Naive B cell (primary cell): ENCODE measurements around the gene NADK2. TPM values are rescaled to one million over a fixed set of nuclear protein-coding genes. Genes with fewer than 3 reads are reported as not detected.

ENCODE experiments used
- polyA plus RNA-seq, 6 donors: library from polyadenylated mRNA; unstranded; fragments of 300-500 nt; fragmentation: Illumina TruSeq; gene quantifications; one replicate each; pipeline ENCODE4 v1.2.3, GENCODE V29; 2021; ENCODE audit warnings: low read depth in 6 of 6

Gene NADK2
- polyA plus RNA-seq, 6 donors from 2014 or later, result 1.0 to 7.1 (median 4.2) TPM

Other genes starting within 250 kb of the NADK2 start
- under 1 TPM in 1 of 6 donors, not detected in 5; 0.12 TPM for gene UGT3A2, start 175.0 kb downstream of the NADK2 start, polyA plus RNA-seq
- gene LMBRD2, start 90.0 kb downstream of the NADK2 start, polyA plus RNA-seq, result 1 to 10 TPM; 3.6 to 6.7 (median 5.0) TPM
- gene SKP2, start 89.8 kb downstream of the NADK2 start, polyA plus RNA-seq, result 10 to 100 TPM; 17.7 to 30.8 (median 24.5) TPM
- not detected for gene RANBP3L, start 60.0 kb upstream of the NADK2 start, polyA plus RNA-seq